K562 (cell line): ENCODE data around the gene ADAM23. TPM values are rescaled to one million over a fixed set of nuclear protein-coding genes. Genes with fewer than 3 reads are reported as not detected.

Experiments used
- ATAC-seq: fragments of 200-7000 bp; cut with Tn5 transposase; 3 replicates; pipeline ENCODE4 v1.9.1; 2020; ENCODE audit warnings: moderate library complexity
- BruUV-seq: library from RNA; stranded (reverse); fragments of 400-500 nt; replicated peaks from 2 replicates; lab custom pipeline; 2021; lab: Mats Ljungman, UMichigan
- CTCF ChIA-PET: fragments of 300-600 bp; formaldehyde crosslinking; extraction: SDS; loops from one replicate; lab custom pipeline; 2021; ENCODE audit warnings: low intra/inter-chr PET ratio; lab: Yijun Ruan, JAX
- POLR2A ChIA-PET: fragments of 300-600, 350-650 bp; sonication (Branson Sonifier 250); formaldehyde crosslinking; extraction: SDS; loops from one replicate; lab custom pipeline; 2021; ENCODE audit warnings: antibody characterized with exemption, inconsistent platforms; lab: Yijun Ruan, JAX
- DNase-seq, 4 experiments: peaks; one replicate each; pipeline versions ENCODE4 v3.0.0 to v3.0.0-alpha.2; 2011 to 2018; ENCODE audit warnings: low spot score in 3 of 4, mixed read lengths in 3 of 4; ENCODE audit errors: extremely low read depth in 1 of 4
- FAIRE-seq: peaks from 2 replicates; lab custom pipeline; 2011; peaks lifted over from hg19 to GRCh38; lab: Jason Lieb, UNC
- H2AFZ ChIP-seq: 2 replicates; pipeline ENCODE4 v1.6.0; 2011; ENCODE audit warnings: low read depth, low read length, control low read depth, inconsistent platforms
- H3K27ac ChIP-seq: fragments of 200-600 bp; 3 replicates; pipeline ENCODE4 v1.8.0; 2011; ENCODE audit warnings: low read depth, mild to moderate bottlenecking, control low read depth, inconsistent platforms, low read length, moderate library complexity, mixed read lengths; ENCODE audit errors: extremely low read depth
- H3K27me3 ChIP-seq, 2 experiments: fragments of 300-600 bp in 1 of 2; 2 replicates in 1 of 2; 3 replicates in 1 of 2; pipeline versions ENCODE4 v1.6.0 to v1.8.0; 2011; ENCODE audit warnings: inconsistent platforms in 2 of 2, low read length in 2 of 2, mild to moderate bottlenecking in 1 of 2, mixed read lengths in 1 of 2, moderate library complexity in 1 of 2; ENCODE audit not compliant: control insufficient read depth in 2 of 2, insufficient read depth in 2 of 2
- H3K36me3 ChIP-seq: fragments of 300-600 bp; 3 replicates; pipeline ENCODE4 v1.8.0; 2011; ENCODE audit warnings: mild to moderate bottlenecking, low read length, inconsistent platforms; ENCODE audit not compliant: control insufficient read depth, insufficient read depth
- H3K4me1 ChIP-seq, 2 experiments: fragments of 200-600 bp in 1 of 2; replicated peaks in 1 of 2; 2 replicates in 1 of 2; 3 replicates in 1 of 2; pipeline versions ENCODE4 v1.5.1 to v1.8.0; 2011; ENCODE audit warnings: inconsistent platforms in 2 of 2, low read length in 2 of 2, mild to moderate bottlenecking in 1 of 2, mixed read lengths in 1 of 2, moderate library complexity in 1 of 2; ENCODE audit not compliant: control insufficient read depth in 2 of 2, insufficient read depth in 2 of 2
- H3K4me2 ChIP-seq: 2 replicates; pipeline ENCODE4 v1.6.1; 2011; ENCODE audit warnings: low read length, control low read depth, inconsistent platforms, mixed read lengths; ENCODE audit not compliant: insufficient read depth
- H3K4me3 ChIP-seq: fragments of 200-600 bp; sonication (generic), shearing (Covaris generic); 2 replicates; pipeline ENCODE4 v1.5.1; 2016; ENCODE audit warnings: control low read depth, inconsistent platforms
- H3K79me2 ChIP-seq: fragments of 200-600 bp; 3 replicates; pipeline ENCODE4 v1.8.0; 2011; ENCODE audit warnings: low read length, inconsistent platforms; ENCODE audit not compliant: control insufficient read depth, insufficient read depth
- H3K9ac ChIP-seq, 2 experiments: 2 replicates each; pipeline versions ENCODE4 v1.6.0 to v1.6.1; 2011; ENCODE audit warnings: low read depth in 2 of 2, low read length in 2 of 2, control low read depth in 1 of 2, inconsistent platforms in 1 of 2, mild to moderate bottlenecking in 1 of 2, mixed read lengths in 1 of 2; ENCODE audit not compliant: insufficient read depth in 1 of 2
- H3K9me1 ChIP-seq: one replicate; pipeline ENCODE4 v1.6.0; 2011; ENCODE audit warnings: inconsistent platforms, mild to moderate bottlenecking, low read length, moderate library complexity; ENCODE audit not compliant: control insufficient read depth, insufficient read depth
- H3K9me3 ChIP-seq: replicated peaks from 2 replicates; pipeline ENCODE4 v1.5.1; 2011; ENCODE audit warnings: low read depth, low read length, inconsistent platforms; ENCODE audit not compliant: control insufficient read depth, insufficient read depth
- H4K20me1 ChIP-seq: replicated peaks from 2 replicates; pipeline ENCODE4 v1.6.1; 2011; ENCODE audit warnings: low read length, inconsistent platforms, mixed read lengths; ENCODE audit not compliant: control insufficient read depth, insufficient read depth
- BRD9 ChIP-seq: fragments of 450-650 bp; IDR thresholded peaks from 2 replicates; pipeline ENCODE4 v1.6.1; 2018; ENCODE audit warnings: low read depth; ENCODE audit not compliant: partially characterized antibody
- HBP1 ChIP-seq: fragments of 450-650 bp; formaldehyde crosslinking; IDR thresholded peaks from 2 replicates; pipeline ENCODE4 v1.4.0; 2022; ENCODE audit warnings: missing genetic modification characterization
- ILF3 ChIP-seq: fragments of 450-650 bp; IDR thresholded peaks from 2 replicates; pipeline ENCODE4 v1.6.1; 2018; ENCODE audit warnings: antibody characterized with exemption, mild to moderate bottlenecking, moderate library complexity, borderline replicate concordance
- PHF21A ChIP-seq: fragments of 450-650 bp; IDR thresholded peaks from 2 replicates; pipeline ENCODE4 v1.6.1; 2017; ENCODE audit warnings: low read depth, borderline replicate concordance
- PURB ChIP-seq: sonication (generic); formaldehyde crosslinking; IDR thresholded peaks from 2 replicates; pipeline ENCODE4 v1.9.0; 2021; ENCODE audit warnings: low read depth, mild to moderate bottlenecking, missing genetic modification reagents
- SAP30 ChIP-seq: fragments of 200-600 bp; sonication (generic); IDR thresholded peaks from 2 replicates; pipeline ENCODE4 v1.6.1; 2012; ENCODE audit warnings: borderline replicate concordance, low read depth, mild to moderate bottlenecking, moderate library complexity, low read length, control low read depth, inconsistent platforms; ENCODE audit not compliant: insufficient read depth, poor library complexity, severe bottlenecking
- SLC30A9 ChIP-seq: fragments of 250-450 bp; sonication (Bioruptor Pico); IDR thresholded peaks from 2 replicates; pipeline ENCODE4 v1.8.0; 2022; ENCODE audit warnings: mild to moderate bottlenecking, moderate library complexity
- TBL1XR1 ChIP-seq, 2 experiments: IDR thresholded peaks; 2 replicates each; pipeline ENCODE4 v1.6.1; 2012; ENCODE audit warnings: improper control_type of control experiment in 2 of 2, low read length in 2 of 2, mild to moderate bottlenecking in 1 of 2
- TRIM28 ChIP-seq: fragments of 450-650 bp; IDR thresholded peaks from 2 replicates; pipeline ENCODE4 v1.6.1; 2017
- ZNF316 ChIP-seq: fragments of 450-650 bp; IDR thresholded peaks from 2 replicates; pipeline ENCODE4 v1.6.1; 2016
- ZNF507 ChIP-seq: conservative IDR thresholded peaks from 2 replicates; pipeline ENCODE4 v1.6.1; 2017; ENCODE audit warnings: missing genetic modification characterization, missing compliant biosample characterization
- WGBS: fragments of 100-300 bp; shearing (Covaris generic); methylation state at CpG from one replicate; pipeline ENCODE4 v1.1.6; 2016; ENCODE audit warnings: low coverage, mixed read lengths; ENCODE audit not compliant: insufficient coverage; ENCODE audit errors: missing lambda C conversion rate; 5-methylcytosine and 5-hydroxymethylcytosine counted together
- in situ Hi-C: fragments of 300-500 bp; cut with MboI; formaldehyde crosslinking; loops from 4 replicates; pipeline ENCODE4 v1.15.0; 2018; ENCODE audit warnings: inconsistent platforms, mixed read lengths
- intact Hi-C: fragments of 100-400 bp; cut with micrococcal nuclease; formaldehyde crosslinking; loops from 2 replicates; pipeline ENCODE4 v1.14.2; 2022
- polyA plus RNA-seq, 8 experiments: library from polyadenylated mRNA; depleted of rRNA in 4 of 8; stranded (reverse) in 5 of 8; unstranded in 3 of 8; fragments of >200 nt; fragmentation: Nextera tagmentation in 2 of 8; fragmentation: Illumina TruSeq in 1 of 8; extraction: Ambion mirVana in 2 of 8; extraction: Trizol in 1 of 8; gene quantifications; 2 replicates each; pipeline versions ENCODE4 v1.2.1 to v1.2.3, GENCODE V29; 2011 to 2014; ENCODE audit warnings: inconsistent platforms in 1 of 8, missing spikeins in 1 of 8
- total RNA-seq, 7 experiments: library from RNA; depleted of rRNA in 6 of 7; stranded (reverse); fragments of >200 nt in 6 of 7; fragmentation: Illumina TruSeq in 2 of 7; extraction: Trizol in 2 of 7; gene quantifications; 2 replicates each; pipeline versions ENCODE4 v1.2.1 to v1.2.3, GENCODE V29; 2011 to 2021; ENCODE audit warnings: low replicate concordance in 1 of 7

ADAM23 gene
- total and polyA plus RNA-seq, 9 of the 15 experiments (the other 6 are each of a cell fraction or from before 2014, with no cell fraction given) = 0.02 TPM; not detected in 8

- DNase-seq (no peak), ATAC-seq (no peak), FAIRE-seq (no peak)
- Histone ChIP-seq H3K4me1 (no peaks in the 10 kb centered on the region), H3K79me2 (no peaks in the 10 kb centered on the region), H3K4me2 (no peak overlapping the region), H3K9ac (no peak overlapping the region), H4K20me1 (no peaks in the 10 kb centered on the region), H3K9me1 (no peaks in the 10 kb centered on the region), H2AFZ (no peak overlapping the region), H3K9me3 (no peaks in the 10 kb centered on the region), H3K27ac (no peak overlapping the region), H3K36me3 (no peaks in the 10 kb centered on the region), H3K4me3 (no peak overlapping the region), H3K27me3 (no peaks in the 10 kb centered on the region; a peak in 1 of 5 replicates)
- ChIA-PET POLR2A (interaction anchor here (0.7 kb wide), 1 partner anchor 16 kb away, joined by 3 read pairs; no protein-coding TSS in a partner anchor), CTCF (no interaction called here)
- BruUV-seq = no TSS peak
- in situ Hi-C loops (no loop called here), intact Hi-C loops (no loop called here)
- no peak for TF ChIP-seq SAP30
- no peak for TF ChIP-seq ILF3
- TF ChIP-seq ZNF507 = no peak
- no peak for TF ChIP-seq PHF21A
- no peak for TF ChIP-seq SLC30A9 (CRISPR knock-in tag)
- TF ChIP-seq TBL1XR1 (IDR thresholded peaks at IDR 0.05; ENCODE audit: low read length in 2 of 2) = no peak
- TF ChIP-seq PURB (CRISPR knock-in tag) = no peak
- no peak for TF ChIP-seq BRD9
- no peak for TF ChIP-seq TRIM28
- TF ChIP-seq ZNF316 = no peak
- no peak for TF ChIP-seq HBP1 (CRISPR knock-in tag)
- 0% methylated on average over 1 of the region's 1 CpG for WGBS
Measured at GRCh38 chr2:206488623-206489022, 45.3 kb downstream of the ADAM23 start.
